Measurements from ENCODE around the gene F10.
"Not testable (repeated sequence)": the region's sequence is repeated elsewhere in the genome, so short reads cannot be mapped to it uniquely, and the experiment has no call there.

Gene F10

GRCh38 chr13:113098162-113098732 is 24.4 kb upstream of the F10 start:
- no peak for DNase-seq (ENCODE audit: low read depth in 1 of 2, low spot score in 1 of 2)

- no peak for DNase-seq (ENCODE audit: low read depth in 1 of 2, low spot score in 1 of 2)
Measured at GRCh38 chr13:113099142-113099541, 23.5 kb upstream of the F10 start.

GRCh38 chr13:113102302-113102701 is 20.3 kb upstream of the F10 start:
- DNase-seq (ENCODE audit: low read depth in 1 of 2, low spot score in 1 of 2), result not testable (repeated sequence)

- DNase-seq (ENCODE audit: low read depth in 1 of 2, low spot score in 1 of 2), result no peak
Measured at GRCh38 chr13:113102727-113103126, 19.9 kb upstream of the F10 start.

GRCh38 chr13:113103646-113104045 is 19.0 kb upstream of the F10 start:
- DNase-seq (ENCODE audit: low read depth in 1 of 2, low spot score in 1 of 2), result no peak

GRCh38 chr13:113105032-113105920 is 17.3 kb upstream of the F10 start, which contains the start of gene F7:
Gene F7, plus strand, starts transcription at chr13:113105791. Its CDS starts 51 bp downstream, at chr13:113105842.
- DNase-seq (ENCODE audit: low read depth in 1 of 2, low spot score in 1 of 2), result no peak

GRCh38 chr13:113105921-113106452 is 16.6 kb upstream of the F10 start:
- no peak for DNase-seq (ENCODE audit: low read depth in 1 of 2, low spot score in 1 of 2)

- no peak for DNase-seq (ENCODE audit: low read depth in 1 of 2, low spot score in 1 of 2)
Measured at GRCh38 chr13:113106711-113107351, 15.8 kb upstream of the F10 start.

GRCh38 chr13:113108521-113108920 is 14.1 kb upstream of the F10 start:
- DNase-seq (ENCODE audit: low read depth in 1 of 2, low spot score in 1 of 2), result not testable (repeated sequence)

GRCh38 chr13:113109151-113110047 is 13.2 kb upstream of the F10 start:
- no peak for DNase-seq (ENCODE audit: low read depth in 1 of 2, low spot score in 1 of 2)

- DNase-seq (ENCODE audit: low read depth in 1 of 2, low spot score in 1 of 2), result no peak
Measured at GRCh38 chr13:113110048-113110851, 12.3 kb upstream of the F10 start.

GRCh38 chr13:113110852-113111315 is 11.7 kb upstream of the F10 start:
- no peak for DNase-seq (ENCODE audit: low read depth in 1 of 2, low spot score in 1 of 2)

- DNase-seq (ENCODE audit: low read depth in 1 of 2, low spot score in 1 of 2), result not testable (repeated sequence)
Measured at GRCh38 chr13:113111821-113112220, 10.8 kb upstream of the F10 start.

GRCh38 chr13:113112475-113112874 is 10.1 kb upstream of the F10 start:
- not testable (repeated sequence) for DNase-seq (ENCODE audit: low read depth in 1 of 2, low spot score in 1 of 2)

GRCh38 chr13:113112893-113113845 is 9.4 kb upstream of the F10 start:
- no peak for DNase-seq (ENCODE audit: low read depth in 1 of 2, low spot score in 1 of 2)

GRCh38 chr13:113113846-113114271 is 8.7 kb upstream of the F10 start:
- no peak for DNase-seq (ENCODE audit: low read depth in 1 of 2, low spot score in 1 of 2)

- no peak for DNase-seq (ENCODE audit: low read depth in 1 of 2, low spot score in 1 of 2)
Measured at GRCh38 chr13:113114511-113115362, 7.9 kb upstream of the F10 start.

Data from stimulated activated CD4-positive, alpha-beta T cell treated with anti-CD3 and anti-CD28 coated beads, Interleukin-15, amount 100 ng/mL, for 1 hour (primary cell).